K562 (cell line): ENCODE measurements around the gene SERPINB12. TPM values are rescaled to one million over a fixed set of nuclear protein-coding genes. Genes with fewer than 3 reads are reported as not detected.

Experiments
- ATAC-seq: fragments of 200-7000 bp; cut with Tn5 transposase; 3 replicates; pipeline ENCODE4 v1.9.1; 2020; ENCODE audit warnings: moderate library complexity
- BruUV-seq: library from RNA; stranded (reverse); fragments of 400-500 nt; replicated peaks from 2 replicates; lab custom pipeline; 2021; lab: Mats Ljungman, UMichigan
- CTCF ChIA-PET: fragments of 300-600 bp; formaldehyde crosslinking; extraction: SDS; loops from one replicate; lab custom pipeline; 2021; ENCODE audit warnings: low intra/inter-chr PET ratio; lab: Yijun Ruan, JAX
- POLR2A ChIA-PET: fragments of 300-600, 350-650 bp; sonication (Branson Sonifier 250); formaldehyde crosslinking; extraction: SDS; loops from one replicate; lab custom pipeline; 2021; ENCODE audit warnings: antibody characterized with exemption, inconsistent platforms; lab: Yijun Ruan, JAX
- DNase-seq, 4 experiments: peaks; one replicate each; pipeline versions ENCODE4 v3.0.0 to v3.0.0-alpha.2; 2011 to 2018; ENCODE audit warnings: low spot score in 3 of 4, mixed read lengths in 3 of 4; ENCODE audit errors: extremely low read depth in 1 of 4
- FAIRE-seq: peaks from 2 replicates; lab custom pipeline; 2011; peaks lifted over from hg19 to GRCh38; lab: Jason Lieb, UNC
- H2AFZ ChIP-seq: 2 replicates; pipeline ENCODE4 v1.6.0; 2011; ENCODE audit warnings: low read depth, low read length, control low read depth, inconsistent platforms
- H3K27ac ChIP-seq: fragments of 200-600 bp; 3 replicates; pipeline ENCODE4 v1.8.0; 2011; ENCODE audit warnings: low read depth, mild to moderate bottlenecking, control low read depth, inconsistent platforms, low read length, moderate library complexity, mixed read lengths; ENCODE audit errors: extremely low read depth
- H3K27me3 ChIP-seq, 2 experiments: fragments of 300-600 bp in 1 of 2; 2 replicates in 1 of 2; 3 replicates in 1 of 2; pipeline versions ENCODE4 v1.6.0 to v1.8.0; 2011; ENCODE audit warnings: inconsistent platforms in 2 of 2, low read length in 2 of 2, mild to moderate bottlenecking in 1 of 2, mixed read lengths in 1 of 2, moderate library complexity in 1 of 2; ENCODE audit not compliant: control insufficient read depth in 2 of 2, insufficient read depth in 2 of 2
- H3K36me3 ChIP-seq: fragments of 300-600 bp; 3 replicates; pipeline ENCODE4 v1.8.0; 2011; ENCODE audit warnings: mild to moderate bottlenecking, low read length, inconsistent platforms; ENCODE audit not compliant: control insufficient read depth, insufficient read depth
- H3K4me1 ChIP-seq, 2 experiments: fragments of 200-600 bp in 1 of 2; replicated peaks in 1 of 2; 2 replicates in 1 of 2; 3 replicates in 1 of 2; pipeline versions ENCODE4 v1.5.1 to v1.8.0; 2011; ENCODE audit warnings: inconsistent platforms in 2 of 2, low read length in 2 of 2, mild to moderate bottlenecking in 1 of 2, mixed read lengths in 1 of 2, moderate library complexity in 1 of 2; ENCODE audit not compliant: control insufficient read depth in 2 of 2, insufficient read depth in 2 of 2
- H3K4me2 ChIP-seq: 2 replicates; pipeline ENCODE4 v1.6.1; 2011; ENCODE audit warnings: low read length, control low read depth, inconsistent platforms, mixed read lengths; ENCODE audit not compliant: insufficient read depth
- H3K4me3 ChIP-seq: fragments of 200-600 bp; sonication (generic), shearing (Covaris generic); 2 replicates; pipeline ENCODE4 v1.5.1; 2016; ENCODE audit warnings: control low read depth, inconsistent platforms
- H3K79me2 ChIP-seq: fragments of 200-600 bp; 3 replicates; pipeline ENCODE4 v1.8.0; 2011; ENCODE audit warnings: low read length, inconsistent platforms; ENCODE audit not compliant: control insufficient read depth, insufficient read depth
- H3K9ac ChIP-seq, 2 experiments: 2 replicates each; pipeline versions ENCODE4 v1.6.0 to v1.6.1; 2011; ENCODE audit warnings: low read depth in 2 of 2, low read length in 2 of 2, control low read depth in 1 of 2, inconsistent platforms in 1 of 2, mild to moderate bottlenecking in 1 of 2, mixed read lengths in 1 of 2; ENCODE audit not compliant: insufficient read depth in 1 of 2
- H3K9me1 ChIP-seq: one replicate; pipeline ENCODE4 v1.6.0; 2011; ENCODE audit warnings: inconsistent platforms, mild to moderate bottlenecking, low read length, moderate library complexity; ENCODE audit not compliant: control insufficient read depth, insufficient read depth
- H3K9me3 ChIP-seq: replicated peaks from 2 replicates; pipeline ENCODE4 v1.5.1; 2011; ENCODE audit warnings: low read depth, low read length, inconsistent platforms; ENCODE audit not compliant: control insufficient read depth, insufficient read depth
- H4K20me1 ChIP-seq: replicated peaks from 2 replicates; pipeline ENCODE4 v1.6.1; 2011; ENCODE audit warnings: low read length, inconsistent platforms, mixed read lengths; ENCODE audit not compliant: control insufficient read depth, insufficient read depth
- RAD21 ChIP-seq, 2 experiments: fragments of 250-450 bp in 1 of 2; fragments of 450-650 bp in 1 of 2; sonication (Bioruptor Pico) in 1 of 2; formaldehyde crosslinking in 1 of 2; IDR thresholded peaks in 1 of 2; conservative IDR thresholded peaks in 1 of 2; 2 replicates each; pipeline versions ENCODE4 v1.4.0 to v1.8.0; 2020 to 2022; ENCODE audit warnings: mild to moderate bottlenecking in 2 of 2, moderate library complexity in 1 of 2
- ZNF512 ChIP-seq: IDR thresholded peaks from 2 replicates; pipeline ENCODE4 v1.6.1; 2016; ENCODE audit warnings: missing genetic modification characterization, missing compliant biosample characterization
- ZNF583 ChIP-seq: fragments of 250-450 bp; sonication (Bioruptor Pico); IDR thresholded peaks from 2 replicates; pipeline ENCODE4 v1.4.0; 2020
- WGBS: fragments of 100-300 bp; shearing (Covaris generic); methylation state at CpG from one replicate; pipeline ENCODE4 v1.1.6; 2016; ENCODE audit warnings: low coverage, mixed read lengths; ENCODE audit not compliant: insufficient coverage; ENCODE audit errors: missing lambda C conversion rate; 5-methylcytosine and 5-hydroxymethylcytosine counted together
- in situ Hi-C: fragments of 300-500 bp; cut with MboI; formaldehyde crosslinking; loops from 4 replicates; pipeline ENCODE4 v1.15.0; 2018; ENCODE audit warnings: inconsistent platforms, mixed read lengths
- intact Hi-C: fragments of 100-400 bp; cut with micrococcal nuclease; formaldehyde crosslinking; loops from 2 replicates; pipeline ENCODE4 v1.14.2; 2022
- polyA plus RNA-seq, 8 experiments: library from polyadenylated mRNA; depleted of rRNA in 4 of 8; stranded (reverse) in 5 of 8; unstranded in 3 of 8; fragments of >200 nt; fragmentation: Nextera tagmentation in 2 of 8; fragmentation: Illumina TruSeq in 1 of 8; extraction: Ambion mirVana in 2 of 8; extraction: Trizol in 1 of 8; gene quantifications; 2 replicates each; pipeline versions ENCODE4 v1.2.1 to v1.2.3, GENCODE V29; 2011 to 2014; ENCODE audit warnings: inconsistent platforms in 1 of 8, missing spikeins in 1 of 8
- total RNA-seq, 7 experiments: library from RNA; depleted of rRNA in 6 of 7; stranded (reverse); fragments of >200 nt in 6 of 7; fragmentation: Illumina TruSeq in 2 of 7; extraction: Trizol in 2 of 7; gene quantifications; 2 replicates each; pipeline versions ENCODE4 v1.2.1 to v1.2.3, GENCODE V29; 2011 to 2021; ENCODE audit warnings: low replicate concordance in 1 of 7
- TF ChIP-seq, protein P1 (sequence below), 3 experiments: IDR thresholded peaks in 2 of 3; conservative IDR thresholded peaks in 1 of 3; 2 replicates each; pipeline ENCODE4 v1.5.1; 2011 to 2012; ENCODE audit warnings: low read length in 3 of 3, mild to moderate bottlenecking in 3 of 3, control low read depth in 2 of 3, improper control_type of control experiment in 1 of 3, inconsistent platforms in 1 of 3, low read depth in 1 of 3, mixed read lengths in 1 of 3, moderate library complexity in 1 of 3; ENCODE audit not compliant: insufficient read depth in 2 of 3

The SERPINB12 gene
- total and polyA plus RNA-seq, 9 of the 15 experiments (the other 6 are each of a cell fraction or from before 2014, with no cell fraction given) = not detected

GRCh38 chr18:63505566-63506335, 36.4 kb upstream of the SERPINB12 start:
- H3K9ac ChIP-seq = no peak overlapping the region
- no peaks in the 10 kb centered on the region for H3K4me1 ChIP-seq
- peak; percentile 58 for FAIRE-seq
- no peak overlapping the region for H2AFZ ChIP-seq
- no peaks in the 10 kb centered on the region for H3K9me3 ChIP-seq
- CTCF ChIA-PET = interaction anchor here (0.5 kb wide), 1 partner anchor 67 kb away, joined by 3 read pairs; no protein-coding TSS in a partner anchor
- no peak overlapping the region for H3K4me2 ChIP-seq
- POLR2A ChIA-PET = no interaction called here
- H3K79me2 ChIP-seq = no peaks in the 10 kb centered on the region
- H3K27me3 ChIP-seq = no peaks in the 10 kb centered on the region
- peak; percentile 84 for ATAC-seq
- H4K20me1 ChIP-seq = no peaks in the 10 kb centered on the region; the same call in 1 of the 2 replicates
- H3K36me3 ChIP-seq = no peaks in the 10 kb centered on the region
- TF ChIP-seq, protein P1, sequence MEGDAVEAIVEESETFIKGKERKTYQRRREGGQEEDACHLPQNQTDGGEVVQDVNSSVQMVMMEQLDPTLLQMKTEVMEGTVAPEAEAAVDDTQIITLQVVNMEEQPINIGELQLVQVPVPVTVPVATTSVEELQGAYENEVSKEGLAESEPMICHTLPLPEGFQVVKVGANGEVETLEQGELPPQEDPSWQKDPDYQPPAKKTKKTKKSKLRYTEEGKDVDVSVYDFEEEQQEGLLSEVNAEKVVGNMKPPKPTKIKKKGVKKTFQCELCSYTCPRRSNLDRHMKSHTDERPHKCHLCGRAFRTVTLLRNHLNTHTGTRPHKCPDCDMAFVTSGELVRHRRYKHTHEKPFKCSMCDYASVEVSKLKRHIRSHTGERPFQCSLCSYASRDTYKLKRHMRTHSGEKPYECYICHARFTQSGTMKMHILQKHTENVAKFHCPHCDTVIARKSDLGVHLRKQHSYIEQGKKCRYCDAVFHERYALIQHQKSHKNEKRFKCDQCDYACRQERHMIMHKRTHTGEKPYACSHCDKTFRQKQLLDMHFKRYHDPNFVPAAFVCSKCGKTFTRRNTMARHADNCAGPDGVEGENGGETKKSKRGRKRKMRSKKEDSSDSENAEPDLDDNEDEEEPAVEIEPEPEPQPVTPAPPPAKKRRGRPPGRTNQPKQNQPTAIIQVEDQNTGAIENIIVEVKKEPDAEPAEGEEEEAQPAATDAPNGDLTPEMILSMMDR (IDR thresholded peaks at IDR 0.05 in 2 of 3, conservative IDR thresholded peaks at IDR 0.05 in 1 of 3; ENCODE audit: insufficient read depth in 2 of 3, low read depth in 1 of 3, low read length in 3 of 3) = peak; percentile 49 to 78 (median 64)
- TF ChIP-seq ZNF583 (CRISPR knock-in tag) (no peak), ZNF512 (tag) (no peak), RAD21 (CRISPR knock-in tag; conservative IDR thresholded peaks at IDR 0.05 in 1 of 2, IDR thresholded peaks at IDR 0.05 in 1 of 2) (peak; percentile 16 to 52; a peak in 2 of 4 replicates)
- in situ Hi-C loops = loop anchor here (25.0 kb wide), 1 partner anchor 482 kb away; no protein-coding TSS in a partner anchor
- no peaks in the 10 kb centered on the region for H3K9me1 ChIP-seq
- no peak overlapping the region for H3K27ac ChIP-seq
- peak; percentile 34 to 43 (median 42) for DNase-seq
- no TSS peak for BruUV-seq
- 0% methylated on average over 2 of the region's 2 CpGs for WGBS
- H3K4me3 ChIP-seq = no peak overlapping the region
- intact Hi-C loops = loop anchor here (5.0 kb wide), 1 partner anchor 163 kb away; no protein-coding TSS in a partner anchor
